NCI-H2196 (cell line): ENCODE measurements around the gene TFDP3.

ENCODE experiments used
- DNase-seq: peaks from one replicate; lab custom pipeline; 2025; ENCODE audit not compliant: unreplicated experiment; lab: John Stamatoyannopoulos, UW

Gene TFDP3

GRCh38 chrX:133218329-133218728, at the start of gene TFDP3:
Gene TFDP3 (minus strand): TSS chrX:133218354. CDS start chrX:133218259, 95 bp downstream.
- DNase-seq = no peak

GRCh38 chrX:133267621-133268020, 49.5 kb upstream of the TFDP3 start:
- no peak for DNase-seq

GRCh38 chrX:133265331-133265730, 47.2 kb upstream of the TFDP3 start:
- DNase-seq = no peak

GRCh38 chrX:133258481-133258880, 40.3 kb upstream of the TFDP3 start:
- no peak for DNase-seq

- DNase-seq = peak; percentile 2
Observed at GRCh38 chrX:133254666-133255065, 36.5 kb upstream of the TFDP3 start.

- DNase-seq = no peak
Observed at GRCh38 chrX:133251204-133251603, 33.0 kb upstream of the TFDP3 start.

GRCh38 chrX:133250184-133251100, 32.3 kb upstream of the TFDP3 start:
- DNase-seq = no peak

GRCh38 chrX:133249266-133250058, 31.3 kb upstream of the TFDP3 start:
- DNase-seq = no peak

GRCh38 chrX:133248177-133248576, 30.0 kb upstream of the TFDP3 start:
- no peak for DNase-seq

GRCh38 chrX:133246921-133247320, 28.8 kb upstream of the TFDP3 start:
- no peak for DNase-seq

GRCh38 chrX:133235830-133236229, 17.7 kb upstream of the TFDP3 start:
- no peak for DNase-seq

- no peak for DNase-seq
Observed at GRCh38 chrX:133232331-133232730, 14.2 kb upstream of the TFDP3 start.

GRCh38 chrX:133229361-133229760, 11.2 kb upstream of the TFDP3 start:
- no peak for DNase-seq

GRCh38 chrX:133215747-133216146, 2.4 kb downstream of the TFDP3 start:
- peak; percentile 11 for DNase-seq

GRCh38 chrX:133215017-133215416, 3.1 kb downstream of the TFDP3 start:
- DNase-seq = no peak

- no peak for DNase-seq
Observed at GRCh38 chrX:133214301-133214700, 3.9 kb downstream of the TFDP3 start.

GRCh38 chrX:133213117-133213516, 5.0 kb downstream of the TFDP3 start:
- no peak for DNase-seq

GRCh38 chrX:133207751-133208150, 10.4 kb downstream of the TFDP3 start:
- no peak for DNase-seq

GRCh38 chrX:133191739-133192039, 26.5 kb downstream of the TFDP3 start:
- DNase-seq = no peak

GRCh38 chrX:133190877-133191738, 27.0 kb downstream of the TFDP3 start:
- DNase-seq = no peak

GRCh38 chrX:133189195-133189594, 29.0 kb downstream of the TFDP3 start:
- no peak for DNase-seq
